Lower lobe of right lung (tissue), 2 donors: ENCODE results near the gene ZNF57. TPM values are rescaled to one million over a fixed set of nuclear protein-coding genes. Genes with fewer than 3 reads are reported as not detected.
A peak's percentile ranks its signal among the peaks of the same experiment; 100 is the strongest.
"Not testable (repeated sequence)": the region's sequence is repeated elsewhere in the genome, so short reads cannot be mapped to it uniquely, and the experiment has no call there.

Experiments
- ATAC-seq, 2 donors: fragments of 200-7000 bp; cut with Tn5 transposase; one replicate each; pipeline ENCODE4 v1.9.1; 2020 to 2022; ENCODE audit warnings: mild to moderate bottlenecking in 2 of 2, moderate library complexity in 2 of 2
- DNase-seq: peaks from one replicate; pipeline ENCODE4 v3.0.0-alpha.2; 2020
- H3K27ac ChIP-seq: fragments of 200-600 bp; one replicate; pipeline ENCODE4 v1.8.0; 2022
- H3K27me3 ChIP-seq: fragments of 200-600 bp; one replicate; pipeline ENCODE4 v1.8.0; 2022; ENCODE audit warnings: low read depth
- H3K36me3 ChIP-seq: fragments of 200-600 bp; one replicate; pipeline ENCODE4 v1.8.0; 2022; ENCODE audit warnings: mild to moderate bottlenecking
- H3K4me1 ChIP-seq: fragments of 200-600 bp; one replicate; pipeline ENCODE4 v1.8.0; 2022
- H3K4me3 ChIP-seq: fragments of 200-600 bp; one replicate; pipeline ENCODE4 v1.8.0; 2022; ENCODE audit warnings: mild to moderate bottlenecking
- H3K9me3 ChIP-seq: fragments of 200-600 bp; one replicate; pipeline ENCODE4 v1.8.0; 2022
- intact Hi-C: fragments of 100-400 bp; cut with DNase I; formaldehyde crosslinking; loops from one replicate; pipeline ENCODE4 v1.11.0; 2022
- total RNA-seq: library from RNA; stranded (reverse); fragmentation: NEBNext Ultra II Directional; extraction: Animal tissue kit (Norgen Biotek cat#: 25700); gene quantifications from one replicate; pipeline ENCODE4 v1.2.1, GENCODE V29; 2021
- TF ChIP-seq, protein P1 (sequence below): fragments of 200-600 bp; IDR thresholded peaks from one replicate; pipeline ENCODE4 v1.8.0; 2022; ENCODE audit warnings: antibody characterized with exemption, mild to moderate bottlenecking
- donor health status: DM: no; HTN: yes; CAD: no; lungs with severe emphysema.

ZNF57 gene
- total RNA-seq, 1 donor from 2014 or later: 5.1 TPM

GRCh38 chr19:2923510-2923909 is 22.8 kb downstream of the ZNF57 start:
- H3K27me3 ChIP-seq: no peaks in the 10 kb centered on the region
- no peaks in the 10 kb centered on the region for H3K9me3 ChIP-seq
- ATAC-seq: peak; percentile 32 to 39
- peak overlapping the region; percentile 11 for H3K27ac ChIP-seq
- H3K4me3 ChIP-seq: no peak overlapping the region
- H3K36me3 ChIP-seq: no peaks in the 10 kb centered on the region
- TF ChIP-seq, protein P1, sequence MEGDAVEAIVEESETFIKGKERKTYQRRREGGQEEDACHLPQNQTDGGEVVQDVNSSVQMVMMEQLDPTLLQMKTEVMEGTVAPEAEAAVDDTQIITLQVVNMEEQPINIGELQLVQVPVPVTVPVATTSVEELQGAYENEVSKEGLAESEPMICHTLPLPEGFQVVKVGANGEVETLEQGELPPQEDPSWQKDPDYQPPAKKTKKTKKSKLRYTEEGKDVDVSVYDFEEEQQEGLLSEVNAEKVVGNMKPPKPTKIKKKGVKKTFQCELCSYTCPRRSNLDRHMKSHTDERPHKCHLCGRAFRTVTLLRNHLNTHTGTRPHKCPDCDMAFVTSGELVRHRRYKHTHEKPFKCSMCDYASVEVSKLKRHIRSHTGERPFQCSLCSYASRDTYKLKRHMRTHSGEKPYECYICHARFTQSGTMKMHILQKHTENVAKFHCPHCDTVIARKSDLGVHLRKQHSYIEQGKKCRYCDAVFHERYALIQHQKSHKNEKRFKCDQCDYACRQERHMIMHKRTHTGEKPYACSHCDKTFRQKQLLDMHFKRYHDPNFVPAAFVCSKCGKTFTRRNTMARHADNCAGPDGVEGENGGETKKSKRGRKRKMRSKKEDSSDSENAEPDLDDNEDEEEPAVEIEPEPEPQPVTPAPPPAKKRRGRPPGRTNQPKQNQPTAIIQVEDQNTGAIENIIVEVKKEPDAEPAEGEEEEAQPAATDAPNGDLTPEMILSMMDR: no peak
- H3K4me1 ChIP-seq: peaks cover 6% of the 10 kb centered on the region
- intact Hi-C loops: no loop called here
- DNase-seq: no peak

GRCh38 chr19:2926341-2927031 is 25.8 kb downstream of the ZNF57 start:
- TF ChIP-seq, protein P1: no peak
- H3K27me3 ChIP-seq: no peaks in the 10 kb centered on the region
- H3K27ac ChIP-seq: no peak overlapping the region
- H3K36me3 ChIP-seq: no peaks in the 10 kb centered on the region
- DNase-seq (no peak), ATAC-seq (peak in 1 of 2 donors; percentile 29)
- H3K4me1 ChIP-seq: peaks cover 6% of the 10 kb centered on the region
- peaks cover 5% of the 10 kb centered on the region for H3K9me3 ChIP-seq
- intact Hi-C loops: no loop called here
- no peak overlapping the region for H3K4me3 ChIP-seq

DNA sequence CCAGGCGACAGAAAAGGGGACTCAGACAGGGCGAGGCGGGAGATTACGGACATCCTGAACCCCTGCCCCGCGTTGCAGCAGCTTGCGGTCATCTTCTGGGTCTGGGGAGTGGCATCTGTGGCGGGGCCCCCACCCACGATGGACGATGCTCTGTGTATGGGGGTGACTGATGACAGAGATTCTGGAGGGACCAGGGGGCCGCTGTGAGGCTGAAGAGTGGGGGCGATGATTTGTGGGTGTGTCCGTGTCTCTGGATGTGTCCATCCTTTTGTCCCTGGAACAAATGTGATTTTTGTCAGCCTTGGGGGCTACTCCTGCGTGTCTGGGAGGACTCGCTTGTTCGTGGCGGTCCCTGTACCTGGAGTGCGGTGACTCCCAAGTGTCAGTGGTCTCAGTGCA is 26.3 kb downstream of the ZNF57 start:
- H3K9me3 ChIP-seq: peaks cover 9% of the 10 kb centered on the region
- no peaks in the 10 kb centered on the region for H3K27me3 ChIP-seq
- H3K4me1 ChIP-seq: peaks cover 6% of the 10 kb centered on the region
- intact Hi-C loops: no loop called here
- no peak for DNase-seq
- no peak overlapping the region for H3K27ac ChIP-seq
- no peak for ATAC-seq
- H3K4me3 ChIP-seq: no peak overlapping the region
- no peaks in the 10 kb centered on the region for H3K36me3 ChIP-seq
- TF ChIP-seq, protein P1: no peak

GRCh38 chr19:2933490-2933910 is 32.8 kb downstream of the ZNF57 start:
- DNase-seq (no peak), ATAC-seq (no peak)
- Histone ChIP-seq H3K27me3 (no peaks in the 10 kb centered on the region), H3K36me3 (peaks cover 49% of the 10 kb centered on the region), H3K4me1 (no peaks in the 10 kb centered on the region), H3K27ac (no peak overlapping the region), H3K4me3 (no peak overlapping the region), H3K9me3 (peaks cover 42% of the 10 kb centered on the region)
- intact Hi-C loops: no loop called here
- TF ChIP-seq, protein P1: no peak

- H3K9me3 ChIP-seq: peaks cover 40% of the 10 kb centered on the region
- H3K27ac ChIP-seq, intact Hi-C loops, H3K27me3 ChIP-seq, DNase-seq, ATAC-seq, H3K4me1 ChIP-seq, H3K4me3 ChIP-seq: not testable (repeated sequence)
- peaks cover 56% of the 10 kb centered on the region for H3K36me3 ChIP-seq
These were observed 35.1 kb downstream of the ZNF57 start for GRCh38 chr19:2935863-2936262.

- peaks cover 15% of the 10 kb centered on the region for H3K4me1 ChIP-seq
- H3K9me3 ChIP-seq: no peaks in the 10 kb centered on the region
- no peaks in the 10 kb centered on the region for H3K27me3 ChIP-seq
- peaks cover 11% of the 10 kb centered on the region for H3K36me3 ChIP-seq
- ATAC-seq: no peak
- intact Hi-C loops: no loop called here
- no peak overlapping the region for H3K4me3 ChIP-seq
- H3K27ac ChIP-seq: no peak overlapping the region
- TF ChIP-seq, protein P1: no peak
- no peak for DNase-seq
These were observed 42.4 kb downstream of the ZNF57 start for GRCh38 chr19:2942928-2943640.
